HG02885 (cell line): ENCODE data around the gene GPC5.
"Not testable (repeated sequence)": the region's sequence is repeated elsewhere in the genome, so short reads cannot be mapped to it uniquely, and the experiment has no call there.

ENCODE experiments used
- ATAC-seq: cut with Tn5 transposase; IDR thresholded peaks from one replicate; pipeline ENCODE4 v1.9.1; 2021; ENCODE audit warnings: mild to moderate bottlenecking; ENCODE audit not compliant: unreplicated experiment, poor library complexity

Gene GPC5

GRCh38 chr13:91639330-91639729 is 240.9 kb downstream of the GPC5 start:
- no peak for ATAC-seq

GRCh38 chr13:91643394-91643793 is 245.0 kb downstream of the GPC5 start:
- no peak for ATAC-seq

- no peak for ATAC-seq
These were observed 246.4 kb downstream of the GPC5 start for GRCh38 chr13:91644806-91645205.

GRCh38 chr13:91647361-91647990 is 249.1 kb downstream of the GPC5 start:
- ATAC-seq = peak; percentile 89

GRCh38 chr13:91648012-91648411 is 249.6 kb downstream of the GPC5 start:
- no peak for ATAC-seq

GRCh38 chr13:91649456-91649855 is 251.0 kb downstream of the GPC5 start:
- ATAC-seq = no peak

- ATAC-seq = no peak
These were observed 254.2 kb downstream of the GPC5 start for GRCh38 chr13:91652404-91653301.

GRCh38 chr13:91655731-91656130 is 257.3 kb downstream of the GPC5 start:
- no peak for ATAC-seq

- no peak for ATAC-seq
These were observed 258.9 kb downstream of the GPC5 start for GRCh38 chr13:91657283-91657682.

- ATAC-seq = no peak
These were observed 261.0 kb downstream of the GPC5 start for GRCh38 chr13:91659256-91660075.

GRCh38 chr13:91660076-91660415 is 261.6 kb downstream of the GPC5 start:
- no peak for ATAC-seq

GRCh38 chr13:91661692-91662490 is 263.5 kb downstream of the GPC5 start:
- peak; percentile 38 for ATAC-seq

- ATAC-seq = no peak
These were observed 265.6 kb downstream of the GPC5 start for GRCh38 chr13:91664039-91664438.

GRCh38 chr13:91667486-91667885 is 269.1 kb downstream of the GPC5 start:
- ATAC-seq = no peak

- no peak for ATAC-seq
These were observed 270.6 kb downstream of the GPC5 start for GRCh38 chr13:91668866-91669495.

GRCh38 chr13:91674347-91674746 is 275.9 kb downstream of the GPC5 start:
- ATAC-seq = not testable (repeated sequence)

GRCh38 chr13:91684746-91685145 is 286.3 kb downstream of the GPC5 start:
- ATAC-seq = no peak

GRCh38 chr13:91690944-91691343 is 292.5 kb downstream of the GPC5 start:
- ATAC-seq = no peak

GRCh38 chr13:91693466-91693865 is 295.0 kb downstream of the GPC5 start:
- no peak for ATAC-seq

GRCh38 chr13:91698308-91698707 is 299.9 kb downstream of the GPC5 start:
- no peak for ATAC-seq
